OCI-LY1 (cell line): ENCODE data around the gene TRIM40.

ENCODE experiments used
- H2AFZ ChIP-seq: fragments of 200-600 bp; sonication (generic), shearing (Covaris generic); 2 replicates; pipeline ENCODE4 v1.6.0; 2014; ENCODE audit warnings: antibody characterized with exemption, mild to moderate bottlenecking, low read length
- H3F3A ChIP-seq: fragments of 200-600 bp; sonication (generic), shearing (Covaris generic); 2 replicates; pipeline ENCODE4 v1.6.0; 2014; ENCODE audit warnings: mild to moderate bottlenecking, antibody characterized with exemption, low read length, moderate library complexity; ENCODE audit not compliant: insufficient read depth
- H3K27ac ChIP-seq: fragments of 200-600 bp; sonication (generic); 2 replicates; pipeline ENCODE4 v1.5.1; 2014; ENCODE audit warnings: low read length, mixed run types, mild to moderate bottlenecking, low read depth; ENCODE audit not compliant: poor library complexity, severe bottlenecking
- H3K27me3 ChIP-seq: fragments of 200-600 bp; sonication (generic); 2 replicates; pipeline ENCODE4 v1.6.0; 2014; ENCODE audit warnings: antibody characterized with exemption, mild to moderate bottlenecking, low read length, moderate library complexity; ENCODE audit not compliant: insufficient read depth
- H3K36me3 ChIP-seq: fragments of 200-600 bp; sonication (generic); 2 replicates; pipeline ENCODE4 v1.6.1; 2014; ENCODE audit warnings: mild to moderate bottlenecking, antibody characterized with exemption, low read length, moderate library complexity, mixed read lengths; ENCODE audit not compliant: insufficient read depth
- H3K4me1 ChIP-seq: fragments of 200-600 bp; sonication (generic); 2 replicates; pipeline ENCODE4 v1.5.1; 2014; ENCODE audit warnings: mild to moderate bottlenecking, low read length, moderate library complexity; ENCODE audit not compliant: insufficient read depth, severe bottlenecking
- H3K4me2 ChIP-seq: fragments of 200-600 bp; sonication (generic), shearing (Covaris generic); 2 replicates; pipeline ENCODE4 v1.6.1; 2014; ENCODE audit warnings: low read length
- H3K4me3 ChIP-seq: fragments of 200-600 bp; sonication (generic); 2 replicates; pipeline ENCODE4 v1.5.1; 2014; ENCODE audit warnings: low read length, low read depth, mild to moderate bottlenecking, mixed read lengths; ENCODE audit not compliant: poor library complexity, severe bottlenecking
- H3K79me2 ChIP-seq: fragments of 200-600 bp; shearing (Covaris generic); 2 replicates; pipeline ENCODE4 v1.6.1; 2016; ENCODE audit warnings: mixed run types, low read length, mixed read lengths; ENCODE audit not compliant: insufficient read depth
- H3K9ac ChIP-seq: fragments of 200-600 bp; sonication (generic), shearing (Covaris generic); 2 replicates; pipeline ENCODE4 v1.6.1; 2014; ENCODE audit warnings: mild to moderate bottlenecking, low read length, mixed read lengths
- H3K9me2 ChIP-seq: fragments of 200-600 bp; sonication (generic), shearing (Covaris generic); 2 replicates; pipeline ENCODE4 v1.6.1; 2014; ENCODE audit warnings: low read depth, mild to moderate bottlenecking, low read length, mixed read lengths
- H3K9me3 ChIP-seq: fragments of 200-600 bp; shearing (Covaris generic); 2 replicates; pipeline ENCODE4 v1.6.1; 2014; ENCODE audit warnings: low read length, mixed read lengths
- H4K20me1 ChIP-seq: fragments of 200-600 bp; sonication (generic), shearing (Covaris generic); 2 replicates; pipeline ENCODE4 v1.6.0; 2016; ENCODE audit warnings: mild to moderate bottlenecking, low read length; ENCODE audit not compliant: insufficient read depth
- CTCF ChIP-seq: fragments of 200-600 bp; sonication (generic), shearing (Covaris generic); IDR thresholded peaks from 2 replicates; pipeline ENCODE4 v1.5.1; 2017; ENCODE audit warnings: mild to moderate bottlenecking, antibody characterized with exemption, low read length, moderate library complexity, mixed read lengths
- EZH2 ChIP-seq: fragments of 200-600 bp; sonication (generic), shearing (Covaris generic); IDR thresholded peaks from 2 replicates; pipeline ENCODE4 v1.8.0; 2017; ENCODE audit warnings: borderline replicate concordance, mixed run types, mild to moderate bottlenecking, antibody characterized with exemption, low read length, moderate library complexity, mixed read lengths

Gene TRIM40

GRCh38 chr6:30127238-30128093, 8.5 kb upstream of the TRIM40 start:
- no peak for TF ChIP-seq CTCF
- TF ChIP-seq EZH2 = no peak
- Histone ChIP-seq H3K36me3 (no peaks in the 10 kb centered on the region), H3K4me1 (peaks cover 4% of the 10 kb centered on the region), H2AFZ (no peak overlapping the region), H3K27me3 (peaks cover 5% of the 10 kb centered on the region; the same call in 1 of the 2 replicates), H3K9me2 (no peaks in the 10 kb centered on the region), H3F3A (no peaks in the 10 kb centered on the region), H3K4me3 (no peak overlapping the region), H3K27ac (no peak overlapping the region), H3K9ac (no peak overlapping the region), H3K79me2 (no peaks in the 10 kb centered on the region), H4K20me1 (no peaks in the 10 kb centered on the region), H3K4me2 (no peak overlapping the region), H3K9me3 (no peaks in the 10 kb centered on the region)

- no peaks in the 10 kb centered on the region for H3K9me3 ChIP-seq
- H3K27me3 ChIP-seq = peaks cover 5% of the 10 kb centered on the region; the same call in 1 of the 2 replicates
- TF ChIP-seq CTCF (no peak), EZH2 (no peak)
- H3K4me2 ChIP-seq = no peak overlapping the region
- H3K27ac ChIP-seq = no peak overlapping the region
- H3K4me3 ChIP-seq = no peak overlapping the region
- no peaks in the 10 kb centered on the region for H3K79me2 ChIP-seq
- H2AFZ ChIP-seq = no peak overlapping the region
- H3F3A ChIP-seq = no peaks in the 10 kb centered on the region
- H4K20me1 ChIP-seq = no peaks in the 10 kb centered on the region
- no peaks in the 10 kb centered on the region for H3K9me2 ChIP-seq
- H3K36me3 ChIP-seq = no peaks in the 10 kb centered on the region
- peaks cover 4% of the 10 kb centered on the region for H3K4me1 ChIP-seq
- H3K9ac ChIP-seq = no peak overlapping the region
These were observed 6.4 kb upstream of the TRIM40 start for GRCh38 chr6:30129265-30130178.

GRCh38 chr6:30130179-30130679, 5.7 kb upstream of the TRIM40 start:
- H3K27ac ChIP-seq = no peak overlapping the region
- H3K9me3 ChIP-seq = no peaks in the 10 kb centered on the region
- no peaks in the 10 kb centered on the region for H4K20me1 ChIP-seq
- H3K36me3 ChIP-seq = no peaks in the 10 kb centered on the region
- H3K4me1 ChIP-seq = peaks cover 4% of the 10 kb centered on the region
- H3K4me2 ChIP-seq = no peak overlapping the region
- H2AFZ ChIP-seq = no peak overlapping the region
- H3K9me2 ChIP-seq = no peaks in the 10 kb centered on the region
- peaks cover 5% of the 10 kb centered on the region; the same call in 1 of the 2 replicates for H3K27me3 ChIP-seq
- TF ChIP-seq CTCF (no peak), EZH2 (no peak)
- no peak overlapping the region for H3K9ac ChIP-seq
- no peaks in the 10 kb centered on the region for H3K79me2 ChIP-seq
- no peaks in the 10 kb centered on the region for H3F3A ChIP-seq
- H3K4me3 ChIP-seq = no peak overlapping the region
